HepG2 (cell line): ENCODE data around the gene TUT4.

Experiments used
- CTCF ChIP-seq: sonication (generic); formaldehyde crosslinking; IDR thresholded peaks from 2 replicates; pipeline ENCODE4 v1.5.0; 2020; ENCODE audit warnings: mild to moderate bottlenecking, missing genetic modification reagents, moderate library complexity
- FOXA3 ChIP-seq: IDR thresholded peaks from 2 replicates; pipeline ENCODE4 v1.6.1; 2016; ENCODE audit warnings: missing genetic modification reagents, missing compliant biosample characterization
- GLI4 ChIP-seq: sonication (generic); formaldehyde crosslinking; IDR thresholded peaks from 2 replicates; pipeline ENCODE4 v1.5.1; 2020; ENCODE audit warnings: missing genetic modification reagents, mild to moderate bottlenecking, moderate library complexity, borderline replicate concordance
- MXI1 ChIP-seq: IDR thresholded peaks from 3 replicates; pipeline ENCODE4 v1.6.1; 2012; ENCODE audit warnings: low read depth, low read length, inconsistent platforms, borderline replicate concordance
- NFYB ChIP-seq: sonication (generic); formaldehyde crosslinking; IDR thresholded peaks from 2 replicates; pipeline ENCODE4 v1.4.0; 2020; ENCODE audit warnings: missing genetic modification reagents
- RAD21 ChIP-seq: fragments of 450-650 bp; formaldehyde crosslinking; IDR thresholded peaks from 2 replicates; pipeline ENCODE4 v1.5.0; 2020; ENCODE audit warnings: mild to moderate bottlenecking
- SMC3 ChIP-seq: IDR thresholded peaks from 2 replicates; pipeline ENCODE4 v1.6.1; 2011; ENCODE audit warnings: low read length, improper control_type of control experiment
- YY1 ChIP-seq: IDR thresholded peaks from 2 replicates; pipeline ENCODE4 v1.6.1; 2011; ENCODE audit warnings: low read length, low read depth, moderate library complexity, mild to moderate bottlenecking; ENCODE audit not compliant: insufficient read depth, insufficient replicate concordance
- TF ChIP-seq, protein P1 (sequence below): IDR thresholded peaks from 2 replicates; pipeline ENCODE4 v1.6.1; 2012; ENCODE audit warnings: low read length, improper control_type of control experiment
- TF ChIP-seq, protein P2 (sequence below): sonication (generic); formaldehyde crosslinking; IDR thresholded peaks from 2 replicates; pipeline ENCODE4 v1.5.1; 2020; ENCODE audit warnings: missing genetic modification reagents, mild to moderate bottlenecking, borderline replicate concordance

GRCh38 chr1:52479076-52479475 lies 73.8 kb downstream of the TUT4 start:
- TF ChIP-seq RAD21 (CRISPR knock-in tag): no peak
- no peak for TF ChIP-seq GLI4 (CRISPR knock-in tag)
- no peak for TF ChIP-seq SMC3
- TF ChIP-seq, protein P1, sequence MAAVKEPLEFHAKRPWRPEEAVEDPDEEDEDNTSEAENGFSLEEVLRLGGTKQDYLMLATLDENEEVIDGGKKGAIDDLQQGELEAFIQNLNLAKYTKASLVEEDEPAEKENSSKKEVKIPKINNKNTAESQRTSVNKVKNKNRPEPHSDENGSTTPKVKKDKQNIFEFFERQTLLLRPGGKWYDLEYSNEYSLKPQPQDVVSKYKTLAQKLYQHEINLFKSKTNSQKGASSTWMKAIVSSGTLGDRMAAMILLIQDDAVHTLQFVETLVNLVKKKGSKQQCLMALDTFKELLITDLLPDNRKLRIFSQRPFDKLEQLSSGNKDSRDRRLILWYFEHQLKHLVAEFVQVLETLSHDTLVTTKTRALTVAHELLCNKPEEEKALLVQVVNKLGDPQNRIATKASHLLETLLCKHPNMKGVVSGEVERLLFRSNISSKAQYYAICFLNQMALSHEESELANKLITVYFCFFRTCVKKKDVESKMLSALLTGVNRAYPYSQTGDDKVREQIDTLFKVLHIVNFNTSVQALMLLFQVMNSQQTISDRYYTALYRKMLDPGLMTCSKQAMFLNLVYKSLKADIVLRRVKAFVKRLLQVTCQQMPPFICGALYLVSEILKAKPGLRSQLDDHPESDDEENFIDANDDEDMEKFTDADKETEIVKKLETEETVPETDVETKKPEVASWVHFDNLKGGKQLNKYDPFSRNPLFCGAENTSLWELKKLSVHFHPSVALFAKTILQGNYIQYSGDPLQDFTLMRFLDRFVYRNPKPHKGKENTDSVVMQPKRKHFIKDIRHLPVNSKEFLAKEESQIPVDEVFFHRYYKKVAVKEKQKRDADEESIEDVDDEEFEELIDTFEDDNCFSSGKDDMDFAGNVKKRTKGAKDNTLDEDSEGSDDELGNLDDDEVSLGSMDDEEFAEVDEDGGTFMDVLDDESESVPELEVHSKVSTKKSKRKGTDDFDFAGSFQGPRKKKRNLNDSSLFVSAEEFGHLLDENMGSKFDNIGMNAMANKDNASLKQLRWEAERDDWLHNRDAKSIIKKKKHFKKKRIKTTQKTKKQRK: no peak
- TF ChIP-seq, protein P2, sequence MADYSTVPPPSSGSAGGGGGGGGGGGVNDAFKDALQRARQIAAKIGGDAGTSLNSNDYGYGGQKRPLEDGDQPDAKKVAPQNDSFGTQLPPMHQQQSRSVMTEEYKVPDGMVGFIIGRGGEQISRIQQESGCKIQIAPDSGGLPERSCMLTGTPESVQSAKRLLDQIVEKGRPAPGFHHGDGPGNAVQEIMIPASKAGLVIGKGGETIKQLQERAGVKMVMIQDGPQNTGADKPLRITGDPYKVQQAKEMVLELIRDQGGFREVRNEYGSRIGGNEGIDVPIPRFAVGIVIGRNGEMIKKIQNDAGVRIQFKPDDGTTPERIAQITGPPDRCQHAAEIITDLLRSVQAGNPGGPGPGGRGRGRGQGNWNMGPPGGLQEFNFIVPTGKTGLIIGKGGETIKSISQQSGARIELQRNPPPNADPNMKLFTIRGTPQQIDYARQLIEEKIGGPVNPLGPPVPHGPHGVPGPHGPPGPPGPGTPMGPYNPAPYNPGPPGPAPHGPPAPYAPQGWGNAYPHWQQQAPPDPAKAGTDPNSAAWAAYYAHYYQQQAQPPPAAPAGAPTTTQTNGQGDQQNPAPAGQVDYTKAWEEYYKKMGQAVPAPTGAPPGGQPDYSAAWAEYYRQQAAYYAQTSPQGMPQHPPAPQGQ (CRISPR knock-in tag): no peak
- TF ChIP-seq NFYB: no peak
- no peak for TF ChIP-seq YY1
- TF ChIP-seq FOXA3 (CRISPR knock-in tag): no peak
- TF ChIP-seq MXI1: no peak
- no peak for TF ChIP-seq CTCF (CRISPR knock-in tag)
